B cell (primary cell): ENCODE data around the gene IBTK. TPM values are rescaled to one million over a fixed set of nuclear protein-coding genes. Genes with fewer than 3 reads are reported as not detected.

Source experiments
- ATAC-seq: fragments of 200-7000 bp; cut with Tn5 transposase; one replicate; pipeline ENCODE4 v1.10.0; 2021; ENCODE audit warnings: low read depth, mild to moderate bottlenecking, moderate number of reproducible peaks, moderate library complexity
- CTCF ChIA-PET: fragments of 350-600 bp; sonication (Branson Sonifier 250); formaldehyde crosslinking; loops from one replicate; lab custom pipeline; 2021; ENCODE audit warnings: antibody characterized with exemption, inconsistent platforms; lab: Charles Lee
- POLR2A ChIA-PET: fragments of 350-600 bp; sonication (Branson Sonifier 250); formaldehyde crosslinking; loops from one replicate; lab custom pipeline; 2021; ENCODE audit warnings: antibody characterized with exemption; lab: Charles Lee
- DNase-seq: peaks from one replicate; pipeline ENCODE4 v3.0.0; 2013
- H2AFZ ChIP-seq: 2 replicates; pipeline ENCODE4 v1.6.1; 2012; ENCODE audit warnings: mild to moderate bottlenecking, low read depth, low read length; ENCODE audit not compliant: insufficient read depth, poor library complexity, severe bottlenecking
- H3K27ac ChIP-seq, 2 donors: 1 replicate in 1 of 2; 2 replicates in 1 of 2; pipeline ENCODE4 v1.5.1; 2012 to 2013; ENCODE audit warnings: low read length in 2 of 2, mild to moderate bottlenecking in 2 of 2, moderate library complexity in 1 of 2
- H3K27me3 ChIP-seq, 4 experiments: fragments of 200-600 bp in 1 of 4; sonication (generic) in 1 of 4; replicated peaks in 1 of 4; 1 replicate in 2 of 4; 2 replicates in 2 of 4; pipeline versions ENCODE4 v1.6.1 to v1.7.0; 2013 to 2016; ENCODE audit warnings: low read length in 3 of 4, mild to moderate bottlenecking in 2 of 4, mixed read lengths in 1 of 4, moderate library complexity in 1 of 4; ENCODE audit not compliant: insufficient read depth in 4 of 4, control insufficient read depth in 3 of 4; ENCODE audit errors: control extremely low read depth in 1 of 4
- H3K36me3 ChIP-seq, 2 experiments: replicated peaks in 1 of 2; 1 replicate in 1 of 2; 2 replicates in 1 of 2; pipeline versions ENCODE4 v1.6.1 to v1.7.1; 2013; ENCODE audit warnings: low read length in 1 of 2; ENCODE audit not compliant: insufficient read depth in 2 of 2, control insufficient read depth in 1 of 2; ENCODE audit errors: control extremely low read depth in 1 of 2, extremely low read depth in 1 of 2
- H3K4me1 ChIP-seq, 2 donors: fragments of 200-600 bp in 1 of 2; sonication (generic) in 1 of 2; 1 replicate in 1 of 2; 2 replicates in 1 of 2; pipeline versions ENCODE4 v1.5.1 to v1.6.1; 2013 to 2017; ENCODE audit warnings: low read length in 2 of 2; ENCODE audit not compliant: control insufficient read depth in 2 of 2, insufficient read depth in 2 of 2
- H3K4me2 ChIP-seq: replicated peaks from 2 replicates; pipeline ENCODE3; 2012; ENCODE audit warnings: mild to moderate bottlenecking, low read depth, low read length; ENCODE audit not compliant: poor library complexity, severe bottlenecking
- H3K4me3 ChIP-seq, 5 experiments: fragments of 200-600 bp in 1 of 5; sonication (generic) in 1 of 5; 1 replicate in 3 of 5; 2 replicates in 2 of 5; pipeline versions ENCODE4 v1.5.1 to v1.7.0; 2011 to 2016; ENCODE audit warnings: low read length in 4 of 5, mild to moderate bottlenecking in 4 of 5, low read depth in 2 of 5, control low read depth in 1 of 5, moderate library complexity in 1 of 5; ENCODE audit not compliant: insufficient read depth in 1 of 5; ENCODE audit errors: control extremely low read depth in 1 of 5, extremely low read depth in 1 of 5
- H3K79me2 ChIP-seq: fragments of 200-600 bp; sonication (generic); one replicate; pipeline ENCODE4 v1.6.0; 2016; ENCODE audit warnings: low read length; ENCODE audit not compliant: control insufficient read depth, insufficient read depth
- H3K9ac ChIP-seq: fragments of 200-600 bp; sonication (generic); 2 replicates; pipeline ENCODE4 v1.6.1; 2017; ENCODE audit warnings: mild to moderate bottlenecking, low read length, moderate library complexity
- H3K9me3 ChIP-seq, 3 donors: one replicate each; pipeline versions ENCODE4 v1.6.1 to v1.7.1; 2013; ENCODE audit warnings: low read length in 2 of 3; ENCODE audit not compliant: control insufficient read depth in 2 of 3, insufficient read depth in 1 of 3; ENCODE audit errors: control extremely low read depth in 1 of 3
- H4K20me1 ChIP-seq: 2 replicates; pipeline ENCODE4 v1.6.0; 2012; ENCODE audit warnings: mild to moderate bottlenecking, low read length; ENCODE audit not compliant: insufficient read depth, control insufficient read depth, poor library complexity, severe bottlenecking
- H3K27ac Mint-ChIP-seq: one replicate; pipeline ENCODE4 v1.8.0; 2021; ENCODE audit warnings: mixed read lengths
- H3K27me3 Mint-ChIP-seq: one replicate; pipeline ENCODE4 v1.8.0; 2021; ENCODE audit warnings: mixed read lengths
- H3K4me1 Mint-ChIP-seq: one replicate; pipeline ENCODE4 v1.8.0; 2021; ENCODE audit warnings: mixed read lengths
- H3K4me3 Mint-ChIP-seq: one replicate; pipeline ENCODE4 v1.8.0; 2021; ENCODE audit warnings: mixed read lengths
- H3K9me3 Mint-ChIP-seq: one replicate; pipeline ENCODE4 v1.8.0; 2022; ENCODE audit warnings: mixed read lengths; ENCODE audit not compliant: insufficient read depth
- CTCF ChIP-seq: fragments of 200-600 bp; IDR thresholded peaks from one replicate; pipeline ENCODE4 v1.8.0; 2022; ENCODE audit warnings: antibody characterized with exemption, mild to moderate bottlenecking
- EZH2 ChIP-seq: IDR thresholded peaks from 2 replicates; pipeline ENCODE4 v1.6.1; 2012; ENCODE audit warnings: borderline replicate concordance, low read depth, mild to moderate bottlenecking, moderate library complexity, low read length; ENCODE audit not compliant: insufficient read depth, poor library complexity, severe bottlenecking
- WGBS: methylation state at CpG from one replicate; pipeline ENCODE4 v1.1.5; 2013; ENCODE audit warnings: missing lambda C conversion rate; ENCODE audit not compliant: insufficient coverage; 5-methylcytosine and 5-hydroxymethylcytosine counted together
- intact Hi-C: fragments of 100-400 bp; cut with micrococcal nuclease; formaldehyde crosslinking; loops from one replicate; pipeline ENCODE4 v1.10.0; 2022
- polyA plus RNA-seq: library from polyadenylated mRNA; depleted of rRNA; stranded (reverse); fragments of >200 nt; gene quantifications from 2 replicates; pipeline ENCODE4 v1.2.3, GENCODE V29; 2012
- total RNA-seq, 2 donors: library from RNA; stranded (reverse); fragments of 120-200 nt in 1 of 2; gene quantifications; 1 replicate in 1 of 2; 2 replicates in 1 of 2; pipeline versions ENCODE4 v1.2.3 to v1.2.4, GENCODE V29; 2013 to 2022

The IBTK gene
- total and polyA plus RNA-seq, 2 donors (not counting 1 experiment from before 2014, with no cell fraction given): 4.4 to 28.3 TPM

GRCh38 chr6:82185948-82186535 lies 61.5 kb downstream of the IBTK start:
- DNase-seq (no peak), ATAC-seq (no peak)
- no peaks in the 10 kb centered on the region for H3K9me3 ChIP-seq
- Mint-ChIP-seq H3K27me3 (no peaks in the 10 kb centered on the region), H3K9me3 (no peaks in the 10 kb centered on the region), H3K27ac (no peak overlapping the region), H3K4me3 (no peak overlapping the region), H3K4me1 (no peaks in the 10 kb centered on the region)
- no peak overlapping the region for H3K4me3 ChIP-seq
- CTCF ChIA-PET: no interaction called here
- H3K27me3 ChIP-seq: no peaks in the 10 kb centered on the region
- H3K79me2 ChIP-seq: no peaks in the 10 kb centered on the region
- H3K9ac ChIP-seq: no peak overlapping the region
- H3K36me3 ChIP-seq: peaks cover 9 to 23% of the 10 kb centered on the region in 2 experiments
- intact Hi-C loops: no loop called here
- H3K4me1 ChIP-seq: no peaks in the 10 kb centered on the region
- no peak overlapping the region for H2AFZ ChIP-seq
- POLR2A ChIA-PET: no interaction called here
- H4K20me1 ChIP-seq: no peaks in the 10 kb centered on the region
- H3K4me2 ChIP-seq: no peak overlapping the region
- 100% methylated on average over 1 of the region's 3 CpGs for WGBS
- no peak overlapping the region for H3K27ac ChIP-seq
- TF ChIP-seq EZH2 (no peak), CTCF (no peak)

GRCh38 chr6:82183642-82184282 lies 63.8 kb downstream of the IBTK start:
- no peak overlapping the region for H3K4me3 ChIP-seq
- no peak overlapping the region for H3K9ac ChIP-seq
- TF ChIP-seq CTCF: no peak
- no peak for TF ChIP-seq EZH2
- no peak overlapping the region for H3K27ac ChIP-seq
- Mint-ChIP-seq H3K4me1 (no peaks in the 10 kb centered on the region), H3K9me3 (no peaks in the 10 kb centered on the region), H3K27ac (no peak overlapping the region), H3K4me3 (no peak overlapping the region), H3K27me3 (no peaks in the 10 kb centered on the region)
- H3K36me3 ChIP-seq: peaks cover 6 to 26% of the 10 kb centered on the region in 2 experiments
- no peak for ATAC-seq
- H4K20me1 ChIP-seq: no peaks in the 10 kb centered on the region
- ChIA-PET CTCF (no interaction called here), POLR2A (no interaction called here)
- H3K79me2 ChIP-seq: no peaks in the 10 kb centered on the region
- no peaks in the 10 kb centered on the region for H3K4me1 ChIP-seq
- no peak overlapping the region for H3K4me2 ChIP-seq
- no peak overlapping the region for H2AFZ ChIP-seq
- no peak for DNase-seq
- no peaks in the 10 kb centered on the region for H3K27me3 ChIP-seq
- intact Hi-C loops: no loop called here
- no peaks in the 10 kb centered on the region for H3K9me3 ChIP-seq
